Panc1 (cell line): Measurements from ENCODE around the gene UNC93A.
"Not testable (repeated sequence)": the region's sequence is repeated elsewhere in the genome, so short reads cannot be mapped to it uniquely, and the experiment has no call there.

Source experiments
- CTCF ChIP-seq: fragments of 450-650 bp; IDR thresholded peaks from 2 replicates; pipeline ENCODE4 v1.5.1; 2017; ENCODE audit warnings: mild to moderate bottlenecking
- REST ChIP-seq, 2 experiments: IDR thresholded peaks; 2 replicates each; pipeline ENCODE4 v1.6.1; 2011 to 2012; ENCODE audit warnings: low read depth in 2 of 2, control low read depth in 1 of 2, low read length in 1 of 2, mild to moderate bottlenecking in 1 of 2, moderate library complexity in 1 of 2; ENCODE audit not compliant: insufficient read depth in 1 of 2
- SIN3A ChIP-seq: IDR thresholded peaks from 2 replicates; pipeline ENCODE4 v1.6.1; 2012; ENCODE audit warnings: low read depth, mild to moderate bottlenecking, low read length, moderate library complexity, borderline replicate concordance; ENCODE audit not compliant: insufficient read depth

GRCh38 chr6:167321185-167321584 lies 30.1 kb downstream of the UNC93A start:
- TF ChIP-seq CTCF; REST (IDR thresholded peaks at IDR 0.05; ENCODE audit: insufficient read depth in 1 of 2, low read depth in 2 of 2, low read length in 1 of 2); SIN3A: not testable (repeated sequence)
